GM12878 (cell line): ENCODE data around the gene TAC3. TPM values are rescaled to one million over a fixed set of nuclear protein-coding genes. Genes with fewer than 3 reads are reported as not detected.

Experiments
- ATAC-seq: fragments of 200-7000 bp; cut with Tn5 transposase; 3 replicates; pipeline ENCODE4 v1.9.1; 2020; ENCODE audit warnings: mild to moderate bottlenecking, moderate library complexity
- BruUV-seq: library from RNA; stranded (reverse); fragments of 400-500 nt; replicated peaks from 2 replicates; lab custom pipeline; 2021; lab: Mats Ljungman, UMichigan
- CTCF ChIA-PET: fragments of 300-600 bp; sonication (Branson Sonifier 250); formaldehyde crosslinking; extraction: SDS; loops from one replicate; lab custom pipeline; 2021; ENCODE audit warnings: inconsistent platforms; lab: Yijun Ruan, JAX
- POLR2A ChIA-PET: fragments of 350-600 bp; formaldehyde crosslinking; extraction: SDS; loops from one replicate; lab custom pipeline; 2021; ENCODE audit warnings: inconsistent platforms; lab: Charles Lee
- RAD21 ChIA-PET: fragments of 300-600 bp; sonication (Branson Sonifier 250); formaldehyde crosslinking; loops from one replicate; lab custom pipeline; 2023; ENCODE audit warnings: antibody characterized with exemption; ENCODE audit not compliant: unreplicated experiment; lab: Charles Lee
- SMC1A ChIA-PET: fragments of 300-600 bp; sonication (Branson Sonifier 250); formaldehyde crosslinking; loops from one replicate; lab custom pipeline; 2023; ENCODE audit not compliant: unreplicated experiment, uncharacterized antibody; lab: Charles Lee
- DNase-seq: peaks from one replicate; pipeline ENCODE4 v3.0.0-alpha.2; 2011; ENCODE audit warnings: low read depth, low spot score
- FAIRE-seq: peaks from 3 replicates; lab custom pipeline; 2011; peaks lifted over from hg19 to GRCh38; lab: Jason Lieb, UNC
- H2AFZ ChIP-seq: 2 replicates; pipeline ENCODE4 v1.6.0; 2011; ENCODE audit warnings: low read depth, low read length, control low read depth; ENCODE audit not compliant: control insufficient read depth
- H3K27ac ChIP-seq: 2 replicates; pipeline ENCODE4 v1.5.1; 2011; ENCODE audit warnings: control low read depth; ENCODE audit not compliant: control insufficient read depth, insufficient read depth
- H3K27me3 ChIP-seq, 2 experiments: replicated peaks in 1 of 2; 2 replicates each; pipeline versions ENCODE4 v1.6.0 to v1.6.1; 2011; ENCODE audit warnings: low read length in 1 of 2; ENCODE audit not compliant: control insufficient read depth in 2 of 2, insufficient read depth in 2 of 2
- H3K36me3 ChIP-seq, 2 experiments: 2 replicates each; pipeline ENCODE4 v1.5.1; 2011; ENCODE audit warnings: low read length in 1 of 2; ENCODE audit not compliant: control insufficient read depth in 2 of 2, insufficient read depth in 2 of 2
- H3K4me1 ChIP-seq: 2 replicates; pipeline ENCODE4 v1.6.1; 2011; ENCODE audit warnings: mild to moderate bottlenecking, low read length, moderate library complexity, mixed read lengths; ENCODE audit not compliant: control insufficient read depth, insufficient read depth
- H3K4me2 ChIP-seq: 2 replicates; pipeline ENCODE4 v1.6.0; 2011; ENCODE audit warnings: control low read depth; ENCODE audit not compliant: control insufficient read depth, insufficient read depth
- H3K4me3 ChIP-seq: fragments of 200-600 bp; sonication (generic); 2 replicates; pipeline ENCODE4 v1.5.1; 2016
- H3K79me2 ChIP-seq: 2 replicates; pipeline ENCODE4 v1.6.0; 2011; ENCODE audit warnings: low read length; ENCODE audit not compliant: control insufficient read depth, insufficient read depth
- H3K9ac ChIP-seq: 2 replicates; pipeline ENCODE4 v1.8.0; 2011; ENCODE audit warnings: low read length, control low read depth, mixed read lengths; ENCODE audit not compliant: control insufficient read depth, insufficient read depth
- H3K9me3 ChIP-seq: replicated peaks from 3 replicates; pipeline ENCODE4 v1.5.1; 2011; ENCODE audit warnings: mild to moderate bottlenecking, low read length; ENCODE audit not compliant: control insufficient read depth, insufficient read depth
- H4K20me1 ChIP-seq: 2 replicates; pipeline ENCODE4 v1.6.0; 2011; ENCODE audit not compliant: control insufficient read depth, insufficient read depth
- CEBPZ ChIP-seq: fragments of 150-350 bp; IDR thresholded peaks from 2 replicates; pipeline ENCODE4 v1.6.1; 2016; ENCODE audit warnings: low read depth, low read length
- CHD2 ChIP-seq: IDR thresholded peaks from 2 replicates; pipeline ENCODE4 v1.6.1; 2011; ENCODE audit warnings: low read depth, low read length, improper control_type of control experiment, borderline replicate concordance
- LARP7 ChIP-seq: fragments of 450-650 bp; IDR thresholded peaks from 2 replicates; pipeline ENCODE4 v1.6.1; 2017; ENCODE audit warnings: mild to moderate bottlenecking
- SIX5 ChIP-seq: IDR thresholded peaks from 2 replicates; pipeline ENCODE4 v1.6.1; 2011; ENCODE audit warnings: mild to moderate bottlenecking, low read depth, low read length, moderate library complexity; ENCODE audit not compliant: severe bottlenecking
- WGBS: methylation state at CpG from one replicate; pipeline ENCODE4 v1.1.6; 2016; ENCODE audit warnings: low lambda C conversion rate; ENCODE audit not compliant: insufficient replicate concordance, insufficient coverage; ENCODE audit errors: missing lambda C conversion rate; 5-methylcytosine and 5-hydroxymethylcytosine counted together
- in situ Hi-C: fragments of 300-500 bp; cut with MboI; formaldehyde crosslinking; loops from 9 replicates; pipeline ENCODE4 v1.14.3; 2018; ENCODE audit warnings: mixed read lengths
- intact Hi-C: fragments of 100-400 bp; cut with micrococcal nuclease; formaldehyde crosslinking; loops from one replicate; pipeline ENCODE4 v1.14.2; 2022; ENCODE audit not compliant: unreplicated experiment
- polyA plus RNA-seq, 11 experiments: library from polyadenylated mRNA; depleted of rRNA in 4 of 11; unstranded in 6 of 11; stranded (reverse) in 5 of 11; fragments of >200 nt; fragmentation: Nextera tagmentation in 4 of 11; fragmentation: Illumina TruSeq in 1 of 11; extraction: Ambion mirVana in 4 of 11; extraction: Trizol in 1 of 11; gene quantifications; 1 replicate in 1 of 11; 2 replicates in 10 of 11; pipeline versions ENCODE4 v1.2.1 to v1.2.3, GENCODE V29; 2011 to 2016; ENCODE audit warnings: inconsistent platforms in 2 of 11, missing spikeins in 2 of 11, low read depth in 1 of 11
- total RNA-seq, 4 experiments: library from RNA; depleted of rRNA in 3 of 4; stranded (reverse); fragments of >200 nt in 3 of 4; fragmentation: Illumina TruSeq in 1 of 4; extraction: Trizol in 1 of 4; gene quantifications; 2 replicates each; pipeline versions ENCODE4 v1.2.1 to v1.2.3, GENCODE V29; 2013 to 2021

Gene TAC3
- total and polyA plus RNA-seq, 10 of the 15 experiments (the other 5 are each of a cell fraction or from before 2014, with no cell fraction given): 0.11 to 0.18 (median 0.13) TPM; not detected in 7

DNA sequence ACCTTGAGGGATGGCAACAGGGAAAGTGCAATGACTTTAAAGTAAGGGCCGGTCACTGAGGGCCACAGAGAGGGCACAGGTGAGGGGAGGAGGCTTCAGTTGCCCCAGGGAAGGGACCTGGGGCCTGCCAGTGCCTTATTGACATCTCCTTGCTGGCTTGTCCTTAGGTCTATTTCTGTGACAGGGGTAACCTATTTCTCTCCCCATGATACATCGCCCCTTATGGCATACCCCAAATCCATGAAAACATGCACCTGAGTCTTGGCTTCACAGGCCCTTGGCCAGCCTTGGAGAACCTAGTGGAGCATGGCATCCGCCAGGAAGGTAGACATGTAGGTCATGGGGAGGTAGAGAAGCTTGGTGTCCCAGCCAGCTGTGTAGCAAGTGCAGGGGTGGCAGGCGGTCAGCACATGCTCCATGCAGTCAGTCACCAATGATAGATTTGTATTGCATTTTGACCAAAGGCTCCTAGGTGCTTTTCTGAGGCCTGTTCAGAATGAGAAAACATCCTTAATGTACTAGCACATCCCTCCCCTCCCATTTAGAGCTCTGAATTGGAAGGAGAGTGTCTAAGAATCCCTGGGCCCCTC, 35.3 kb downstream of the TAC3 start:
- no TSS peak for BruUV-seq
- Histone ChIP-seq H3K4me3 (no peak overlapping the region), H3K4me1 (no peaks in the 10 kb centered on the region), H3K9ac (no peak overlapping the region), H3K36me3 (no peaks in the 10 kb centered on the region), H3K79me2 (no peaks in the 10 kb centered on the region), H4K20me1 (no peaks in the 10 kb centered on the region), H3K27me3 (no peaks in the 10 kb centered on the region), H3K27ac (no peak overlapping the region), H2AFZ (no peak overlapping the region), H3K4me2 (no peak overlapping the region), H3K9me3 (no peaks in the 10 kb centered on the region)
- CTCF ChIA-PET: no interaction called here
- no peak for ATAC-seq
- POLR2A ChIA-PET: no interaction called here
- in situ Hi-C loops: no loop called here
- RAD21 ChIA-PET: no interaction called here
- WGBS: 49% methylated on average over 4 of the region's 4 CpGs
- intact Hi-C loops: no loop called here
- no peak for FAIRE-seq
- DNase-seq: no peak
- SMC1A ChIA-PET: no interaction called here
- TF ChIP-seq CHD2: no peak
- no peak for TF ChIP-seq CEBPZ
- TF ChIP-seq SIX5: no peak
- no peak for TF ChIP-seq LARP7
